SK-N-SH treated with all-trans-retinoic acid at 6 μM for 48 hours (cell line): ENCODE results near the gene SORCS2.

Experiments used
- ATAC-seq: fragments of 200-7000 bp; cut with Tn5 transposase; 3 replicates; pipeline ENCODE4 v1.9.1; 2020; ENCODE audit warnings: mild to moderate bottlenecking, moderate library complexity
- ARNTL ChIP-seq: fragments of 450-650 bp; formaldehyde crosslinking; IDR thresholded peaks from 2 replicates; pipeline ENCODE4 v1.5.0; 2020; ENCODE audit warnings: low read depth, mild to moderate bottlenecking, moderate library complexity, borderline replicate concordance
- BACH2 ChIP-seq: fragments of 250-450 bp; sonication (Bioruptor Pico); IDR thresholded peaks from 2 replicates; pipeline ENCODE4 v1.9.0; 2021; ENCODE audit warnings: mild to moderate bottlenecking, borderline replicate concordance
- CSDC2 ChIP-seq: fragments of 250-450 bp; sonication (Bioruptor Pico); IDR thresholded peaks from 2 replicates; pipeline ENCODE4 v1.5.0; 2020; ENCODE audit warnings: mild to moderate bottlenecking, moderate library complexity
- CSRNP3 ChIP-seq: fragments of 250-450 bp; sonication (Bioruptor Pico); IDR thresholded peaks from 2 replicates; pipeline ENCODE4 v1.5.1; 2021; ENCODE audit warnings: mild to moderate bottlenecking, moderate library complexity
- GLIS3 ChIP-seq: fragments of 250-450 bp; sonication (Bioruptor Pico); IDR thresholded peaks from 2 replicates; pipeline ENCODE4 v1.5.0; 2020; ENCODE audit warnings: mild to moderate bottlenecking, moderate library complexity
- ISL1 ChIP-seq: fragments of 250-450 bp; sonication (Bioruptor Pico); IDR thresholded peaks from 2 replicates; pipeline ENCODE4 v2.1.2; 2022; ENCODE audit warnings: mild to moderate bottlenecking, moderate library complexity
- OSR1 ChIP-seq: fragments of 250-450 bp; sonication (Bioruptor Pico); IDR thresholded peaks from 2 replicates; pipeline ENCODE4 v1.8.0; 2022; ENCODE audit warnings: moderate library complexity, mild to moderate bottlenecking, inconsistent platforms
- POU6F1 ChIP-seq: fragments of 250-450 bp; sonication (Bioruptor Pico); IDR thresholded peaks from 2 replicates; pipeline ENCODE4 v1.8.0; 2021; ENCODE audit warnings: low read depth, mild to moderate bottlenecking, moderate library complexity, borderline replicate concordance
- PPARA ChIP-seq: fragments of 250-450 bp; sonication (Bioruptor Pico); IDR thresholded peaks from 2 replicates; pipeline ENCODE4 v1.5.0; 2020; ENCODE audit warnings: mild to moderate bottlenecking, borderline replicate concordance
- RARB ChIP-seq: fragments of 250-450 bp; sonication (Bioruptor Pico); IDR thresholded peaks from 2 replicates; pipeline ENCODE4 v1.8.0; 2021; ENCODE audit warnings: mild to moderate bottlenecking, moderate library complexity
- SNAI2 ChIP-seq: fragments of 250-450 bp; sonication (Bioruptor Pico); IDR thresholded peaks from 2 replicates; pipeline ENCODE4 v1.5.0; 2020; ENCODE audit warnings: mild to moderate bottlenecking, moderate library complexity
- TCF4 ChIP-seq: fragments of 250-450 bp; sonication (Bioruptor Pico); IDR thresholded peaks from 2 replicates; pipeline ENCODE4 v1.8.0; 2021; ENCODE audit warnings: mild to moderate bottlenecking, moderate library complexity, borderline replicate concordance
- TOX ChIP-seq: fragments of 250-450 bp; sonication (Bioruptor Pico); IDR thresholded peaks from 2 replicates; pipeline ENCODE4 v1.8.0; 2021; ENCODE audit warnings: mild to moderate bottlenecking, moderate library complexity, borderline replicate concordance
- TSHZ2 ChIP-seq: fragments of 250-450 bp; sonication (Bioruptor Pico); IDR thresholded peaks from 2 replicates; pipeline ENCODE4 v1.5.0; 2020; ENCODE audit warnings: mild to moderate bottlenecking, moderate library complexity
- ZC3H10 ChIP-seq: fragments of 250-450 bp; sonication (Bioruptor Pico); IDR thresholded peaks from 2 replicates; pipeline ENCODE4 v1.5.1; 2021; ENCODE audit warnings: mild to moderate bottlenecking, moderate library complexity
- ZFP3 ChIP-seq: fragments of 250-450 bp; sonication (Bioruptor Pico); IDR thresholded peaks from 2 replicates; pipeline ENCODE4 v1.5.0; 2020; ENCODE audit warnings: mild to moderate bottlenecking, moderate library complexity
- ZNF565 ChIP-seq: fragments of 450-650 bp; formaldehyde crosslinking; conservative IDR thresholded peaks from 2 replicates; pipeline ENCODE4 v1.5.0; 2020; ENCODE audit warnings: low read depth, mild to moderate bottlenecking, moderate library complexity
- ZNF70 ChIP-seq: fragments of 450-650 bp; formaldehyde crosslinking; IDR thresholded peaks from 2 replicates; pipeline ENCODE4 v1.5.0; 2020; ENCODE audit warnings: mild to moderate bottlenecking, moderate library complexity
- ZNF8 ChIP-seq: fragments of 450-650 bp; formaldehyde crosslinking; IDR thresholded peaks from 2 replicates; pipeline ENCODE4 v1.5.0; 2020; ENCODE audit warnings: mild to moderate bottlenecking, moderate library complexity
- TF ChIP-seq, protein P1 (sequence below): fragments of 250-450 bp; sonication (Bioruptor Pico); IDR thresholded peaks from 2 replicates; pipeline ENCODE4 v1.5.1; 2020; ENCODE audit warnings: low read depth, mild to moderate bottlenecking, moderate library complexity

SORCS2 gene

DNA sequence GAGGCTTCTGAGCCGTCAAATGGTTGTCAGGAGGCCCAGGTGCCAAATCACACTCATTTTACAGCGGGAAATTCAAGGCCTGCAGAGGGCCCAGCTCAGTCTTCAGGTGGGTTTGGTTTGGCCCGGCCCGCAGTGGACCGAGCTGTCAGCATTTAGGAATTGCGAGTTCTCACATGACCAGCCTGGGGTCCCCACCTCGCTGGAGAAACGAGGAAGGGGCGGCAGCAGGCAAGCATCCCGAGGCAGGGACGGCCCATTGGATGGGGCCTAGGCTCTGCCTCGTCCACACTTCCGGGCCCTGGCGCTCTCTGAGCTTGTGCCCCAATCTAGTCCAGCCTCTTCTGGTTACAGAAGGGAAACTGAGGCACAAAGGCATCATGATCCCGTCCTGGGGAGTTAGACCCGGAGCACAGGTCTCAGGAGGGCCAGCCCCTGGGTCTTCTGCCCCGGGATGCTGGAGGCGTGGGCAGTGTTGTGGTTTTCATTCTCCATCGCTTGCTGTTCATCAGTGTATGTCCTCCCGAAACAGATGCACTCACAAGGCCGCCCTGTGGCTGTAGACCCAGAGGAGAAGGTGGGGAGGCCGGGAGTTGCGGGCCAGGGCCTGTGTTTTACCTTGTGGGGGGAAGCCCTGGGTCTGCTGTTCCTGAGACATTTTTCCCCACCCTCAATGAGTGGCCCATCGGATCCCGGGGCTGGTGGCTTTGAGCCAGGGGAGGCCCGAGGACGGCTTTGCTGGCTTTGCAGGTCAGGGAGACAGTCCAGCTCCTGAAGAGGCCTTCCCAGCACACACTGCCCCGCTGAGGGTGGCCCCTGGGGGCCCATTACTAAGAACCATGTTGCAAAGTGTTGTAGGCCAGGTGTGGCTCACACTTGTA is 233.5 kb downstream of the SORCS2 start:
- TF ChIP-seq SNAI2 (CRISPR knock-in tag) (no peak), OSR1 (no peak), PPARA (CRISPR knock-in tag) (no peak), TCF4 (CRISPR knock-in tag) (no peak), ISL1 (CRISPR knock-in tag) (no peak), POU6F1 (CRISPR knock-in tag) (no peak), ZC3H10 (CRISPR knock-in tag) (no peak), ZNF8 (CRISPR knock-in tag) (no peak), ZFP3 (no peak), CSDC2 (CRISPR knock-in tag) (no peak), ZNF565 (no peak), BACH2 (no peak), ZNF70 (CRISPR knock-in tag) (no peak), GLIS3 (CRISPR knock-in tag) (no peak)
- TF ChIP-seq, protein P1, sequence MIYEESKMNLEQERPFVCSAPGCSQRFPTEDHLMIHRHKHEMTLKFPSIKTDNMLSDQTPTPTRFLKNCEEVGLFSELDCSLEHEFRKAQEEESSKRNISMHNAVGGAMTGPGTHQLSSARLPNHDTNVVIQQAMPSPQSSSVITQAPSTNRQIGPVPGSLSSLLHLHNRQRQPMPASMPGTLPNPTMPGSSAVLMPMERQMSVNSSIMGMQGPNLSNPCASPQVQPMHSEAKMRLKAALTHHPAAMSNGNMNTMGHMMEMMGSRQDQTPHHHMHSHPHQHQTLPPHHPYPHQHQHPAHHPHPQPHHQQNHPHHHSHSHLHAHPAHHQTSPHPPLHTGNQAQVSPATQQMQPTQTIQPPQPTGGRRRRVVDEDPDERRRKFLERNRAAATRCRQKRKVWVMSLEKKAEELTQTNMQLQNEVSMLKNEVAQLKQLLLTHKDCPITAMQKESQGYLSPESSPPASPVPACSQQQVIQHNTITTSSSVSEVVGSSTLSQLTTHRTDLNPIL (CRISPR knock-in tag): no peak
- ATAC-seq: no peak

DNA sequence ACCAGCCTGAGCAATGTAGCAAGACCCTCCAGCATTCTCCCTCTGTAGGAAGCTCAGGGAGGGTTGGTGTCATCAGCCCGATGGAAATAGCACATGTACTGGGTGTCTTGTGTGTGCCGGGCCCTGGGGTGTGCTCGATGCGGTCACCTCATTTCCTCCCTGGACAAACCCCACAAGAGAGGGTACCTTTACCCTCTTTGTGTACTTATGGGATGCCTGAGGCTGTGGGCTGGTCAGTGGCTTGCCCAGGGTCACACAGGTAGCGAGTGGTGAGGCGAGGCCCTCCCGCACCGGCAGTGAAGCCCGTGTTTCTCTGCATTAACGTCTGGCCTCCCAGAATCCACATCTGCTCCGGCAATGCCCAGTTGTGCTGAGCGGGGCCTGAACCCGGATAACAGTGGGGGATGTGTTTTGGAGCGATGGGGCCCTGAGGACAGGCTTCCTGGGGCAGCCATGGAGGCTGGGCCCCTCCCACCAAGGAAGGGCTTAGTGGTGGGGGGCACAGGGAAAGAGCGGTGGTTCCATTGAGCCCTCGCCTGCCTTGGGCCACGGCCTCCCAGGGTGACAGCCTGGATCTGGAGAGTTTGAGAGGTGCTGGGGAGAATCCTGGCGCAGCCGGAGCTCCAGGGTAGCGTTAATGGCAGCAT is 234.3 kb downstream of the SORCS2 start:
- no peak for ATAC-seq
- TF ChIP-seq TSHZ2 (CRISPR knock-in tag) (no peak), SNAI2 (CRISPR knock-in tag) (no peak), OSR1 (no peak), ZNF8 (CRISPR knock-in tag) (no peak), CSRNP3 (CRISPR knock-in tag) (no peak), CSDC2 (CRISPR knock-in tag) (no peak), TCF4 (CRISPR knock-in tag) (no peak), ISL1 (CRISPR knock-in tag) (no peak), GLIS3 (CRISPR knock-in tag) (no peak), ZNF565 (no peak)

DNA sequence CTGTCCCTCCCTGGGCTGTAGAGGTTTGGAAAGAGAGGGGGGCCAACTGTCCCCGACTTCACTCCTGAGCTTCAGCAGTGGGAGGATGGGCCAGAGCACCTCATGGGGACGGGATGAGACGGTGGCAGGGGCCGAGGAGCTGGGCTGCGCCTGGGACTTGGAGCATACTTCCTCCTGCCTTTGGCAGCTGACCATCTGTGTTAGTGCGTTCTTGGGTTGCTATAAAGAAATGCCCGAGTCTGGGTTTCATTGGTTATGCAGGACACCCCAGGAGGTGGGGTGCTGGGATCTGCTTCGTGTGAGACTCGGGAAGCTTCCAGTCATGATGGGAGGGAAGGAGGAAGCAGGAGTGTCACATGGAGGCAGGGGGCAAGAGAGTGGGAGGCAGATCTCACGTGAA is 235.0 kb downstream of the SORCS2 start:
- ATAC-seq: no peak
- no peak for TF ChIP-seq PPARA (CRISPR knock-in tag)
- TF ChIP-seq TSHZ2 (CRISPR knock-in tag): no peak
- TF ChIP-seq TOX: no peak
- TF ChIP-seq CSRNP3 (CRISPR knock-in tag): no peak
- no peak for TF ChIP-seq ARNTL (CRISPR knock-in tag)
- no peak for TF ChIP-seq ZC3H10 (CRISPR knock-in tag)
- TF ChIP-seq, protein P1 (CRISPR knock-in tag): no peak
- no peak for TF ChIP-seq ZNF565
- no peak for TF ChIP-seq RARB
- TF ChIP-seq BACH2: no peak
- no peak for TF ChIP-seq GLIS3 (CRISPR knock-in tag)
- TF ChIP-seq ISL1 (CRISPR knock-in tag): no peak
- TF ChIP-seq CSDC2 (CRISPR knock-in tag): no peak
- no peak for TF ChIP-seq TCF4 (CRISPR knock-in tag)
